GM12874 (cell line): ENCODE measurements around the gene PDE2A.

Source experiments
- CTCF ChIP-seq: IDR thresholded peaks from 2 replicates; pipeline ENCODE4 v1.5.1; 2011; ENCODE audit warnings: low read depth, mild to moderate bottlenecking, control low read depth, low read length, moderate library complexity; ENCODE audit not compliant: insufficient read depth

Gene PDE2A

GRCh38 chr11:72710278-72710677, 36.1 kb upstream of the PDE2A start:
- TF ChIP-seq CTCF: no peak

GRCh38 chr11:72709478-72710238, 35.4 kb upstream of the PDE2A start:
- no peak for TF ChIP-seq CTCF

DNA sequence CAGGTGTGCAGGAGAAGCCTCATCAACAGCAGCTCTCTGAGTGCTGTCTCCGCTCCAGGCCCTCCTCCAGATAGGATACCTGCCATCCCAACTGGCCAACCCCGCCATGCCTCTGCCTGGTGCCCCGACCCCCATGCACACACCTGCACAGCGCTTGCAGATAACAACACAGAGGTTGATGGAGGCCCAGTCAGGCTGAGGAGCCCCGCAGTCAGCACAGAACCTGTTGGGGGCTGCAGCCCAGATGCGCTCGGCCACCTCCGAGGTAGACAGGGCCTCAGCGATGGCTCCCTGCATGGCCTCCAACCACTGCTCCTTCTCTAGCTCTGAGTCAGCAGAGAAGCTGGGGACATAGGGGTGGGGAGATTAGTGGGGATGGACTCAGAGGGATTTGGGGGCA, 32.8 kb upstream of the PDE2A start:
- no peak for TF ChIP-seq CTCF

DNA sequence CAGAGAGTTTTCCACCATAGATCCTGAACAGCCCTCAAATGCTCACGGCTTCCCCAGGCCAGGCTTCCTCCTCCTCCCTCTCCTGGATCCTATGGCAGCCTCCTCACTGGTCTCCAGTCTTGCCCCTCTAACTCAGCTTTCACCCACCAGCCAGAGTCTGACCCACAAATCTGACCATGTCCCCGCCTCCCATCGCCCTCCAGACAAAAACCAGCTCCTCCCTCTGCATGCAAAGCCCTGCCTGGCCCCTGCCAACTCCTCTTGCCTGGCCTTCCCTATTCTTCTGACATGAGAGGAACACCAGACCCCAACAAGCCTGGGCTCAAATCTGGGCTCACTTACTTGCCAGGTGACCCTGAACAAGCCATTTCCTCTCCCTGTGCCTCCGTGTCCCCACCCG, 32.4 kb upstream of the PDE2A start:
- TF ChIP-seq CTCF: no peak

GRCh38 chr11:72705442-72706365, 31.5 kb upstream of the PDE2A start:
- TF ChIP-seq CTCF: no peak

DNA sequence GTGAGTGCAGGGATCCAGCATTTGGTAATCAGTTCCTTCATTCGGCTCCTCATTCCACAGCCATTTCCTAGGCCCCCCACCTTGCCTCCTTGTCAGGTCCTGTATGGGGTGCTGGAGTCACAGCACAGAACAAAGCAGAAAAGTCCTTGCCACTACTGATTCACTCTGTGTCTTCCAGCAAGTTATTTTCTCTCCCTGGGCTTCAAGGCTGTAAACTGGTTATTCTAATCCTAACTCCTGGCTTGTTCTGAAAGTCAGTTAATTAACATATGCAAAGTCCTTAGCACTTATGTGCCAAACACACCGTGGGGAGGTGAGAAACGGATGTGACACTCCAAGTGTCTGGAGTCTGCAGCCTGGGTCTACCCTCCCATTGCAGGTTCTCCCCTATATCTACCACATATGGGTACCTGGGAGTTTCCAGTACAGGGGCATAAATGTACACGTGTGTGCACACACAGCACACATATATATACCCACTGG, 30.6 kb upstream of the PDE2A start:
- TF ChIP-seq CTCF: no peak

GRCh38 chr11:72704028-72704782, 30.0 kb upstream of the PDE2A start:
- TF ChIP-seq CTCF: no peak
